K562 (cell line): ENCODE results near the gene NDUFAF3. TPM values are rescaled to one million over a fixed set of nuclear protein-coding genes. Genes with fewer than 3 reads are reported as not detected.
A peak's percentile ranks its signal among the peaks of the same experiment; 100 is the strongest.

Source experiments
- GABPA ChIP-seq: fragments of 200-800 bp; sonication (Bioruptor generic); conservative IDR thresholded peaks from 2 replicates; pipeline ENCODE4 v1.6.1; 2016; ENCODE audit warnings: low read depth, missing genetic modification characterization, missing compliant biosample characterization
- NCOR1 ChIP-seq: fragments of 450-650 bp; IDR thresholded peaks from 2 replicates; pipeline ENCODE4 v1.6.1; 2016; ENCODE audit warnings: mild to moderate bottlenecking, moderate library complexity
- SNIP1 ChIP-seq: fragments of 450-650 bp; IDR thresholded peaks from 2 replicates; pipeline ENCODE4 v1.7.1; 2017; ENCODE audit warnings: low read depth, mild to moderate bottlenecking
- ZBTB8A ChIP-seq: fragments of 450-650 bp; IDR thresholded peaks from 2 replicates; pipeline ENCODE4 v1.6.1; 2018; ENCODE audit warnings: mild to moderate bottlenecking, moderate library complexity; ENCODE audit not compliant: partially characterized antibody
- ZC3H8 ChIP-seq: fragments of 450-650 bp; IDR thresholded peaks from 2 replicates; pipeline ENCODE4 v1.6.1; 2017
- ZNF644 ChIP-seq: fragments of 200-800 bp; sonication (Bioruptor generic); IDR thresholded peaks from 2 replicates; pipeline ENCODE4 v1.6.1; 2016; ENCODE audit warnings: low read depth, missing genetic modification characterization, missing compliant biosample characterization
- ZNF655 ChIP-seq: fragments of 250-450 bp; sonication (Bioruptor Pico); IDR thresholded peaks from 2 replicates; pipeline ENCODE4 v1.5.0; 2021
- polyA plus RNA-seq, 8 experiments: library from polyadenylated mRNA; depleted of rRNA in 4 of 8; stranded (reverse) in 5 of 8; unstranded in 3 of 8; fragments of >200 nt; fragmentation: Nextera tagmentation in 2 of 8; fragmentation: Illumina TruSeq in 1 of 8; extraction: Ambion mirVana in 2 of 8; extraction: Trizol in 1 of 8; gene quantifications; 2 replicates each; pipeline versions ENCODE4 v1.2.1 to v1.2.3, GENCODE V29; 2011 to 2014; ENCODE audit warnings: inconsistent platforms in 1 of 8, missing spikeins in 1 of 8
- total RNA-seq, 7 experiments: library from RNA; depleted of rRNA in 6 of 7; stranded (reverse); fragments of >200 nt in 6 of 7; fragmentation: Illumina TruSeq in 2 of 7; extraction: Trizol in 2 of 7; gene quantifications; 2 replicates each; pipeline versions ENCODE4 v1.2.1 to v1.2.3, GENCODE V29; 2011 to 2021; ENCODE audit warnings: low replicate concordance in 1 of 7
- TF ChIP-seq, protein P1 (sequence below), 2 experiments: fragments of 450-650 bp; IDR thresholded peaks; 2 replicates each; pipeline ENCODE4 v1.6.1; 2018; ENCODE audit warnings: mild to moderate bottlenecking in 2 of 2, low read depth in 1 of 2; ENCODE audit not compliant: partially characterized antibody in 2 of 2
- TF ChIP-seq, protein P2 (sequence below): fragments of 450-650 bp; formaldehyde crosslinking; IDR thresholded peaks from 2 replicates; pipeline ENCODE4 v1.4.0; 2020; ENCODE audit warnings: mild to moderate bottlenecking
- TF ChIP-seq, protein P3 (sequence below): fragments of 250-450 bp; sonication (Bioruptor Pico); IDR thresholded peaks from 2 replicates; pipeline ENCODE4 v1.5.0; 2020; ENCODE audit warnings: mild to moderate bottlenecking, borderline replicate concordance
- TF ChIP-seq, protein P4 (sequence below): fragments of 450-650 bp; formaldehyde crosslinking; IDR thresholded peaks from 2 replicates; pipeline ENCODE4 v1.4.0; 2022; ENCODE audit warnings: missing genetic modification characterization
- TF ChIP-seq, protein P5 (sequence below): fragments of 200-800 bp; sonication (Bioruptor generic); IDR thresholded peaks from 2 replicates; pipeline ENCODE4 v1.6.1; 2017; ENCODE audit warnings: missing genetic modification characterization, missing compliant biosample characterization
- TF ChIP-seq, protein P6 (sequence below): IDR thresholded peaks from 2 replicates; pipeline ENCODE4 v1.6.1; 2011; ENCODE audit not compliant: insufficient read length; ENCODE audit errors: extremely low read depth

NDUFAF3 gene
- total and polyA plus RNA-seq, 9 of the 15 experiments (the other 6 are each of a cell fraction or from before 2014, with no cell fraction given) = 17.0 to 127 (median 36.3) TPM

DNA sequence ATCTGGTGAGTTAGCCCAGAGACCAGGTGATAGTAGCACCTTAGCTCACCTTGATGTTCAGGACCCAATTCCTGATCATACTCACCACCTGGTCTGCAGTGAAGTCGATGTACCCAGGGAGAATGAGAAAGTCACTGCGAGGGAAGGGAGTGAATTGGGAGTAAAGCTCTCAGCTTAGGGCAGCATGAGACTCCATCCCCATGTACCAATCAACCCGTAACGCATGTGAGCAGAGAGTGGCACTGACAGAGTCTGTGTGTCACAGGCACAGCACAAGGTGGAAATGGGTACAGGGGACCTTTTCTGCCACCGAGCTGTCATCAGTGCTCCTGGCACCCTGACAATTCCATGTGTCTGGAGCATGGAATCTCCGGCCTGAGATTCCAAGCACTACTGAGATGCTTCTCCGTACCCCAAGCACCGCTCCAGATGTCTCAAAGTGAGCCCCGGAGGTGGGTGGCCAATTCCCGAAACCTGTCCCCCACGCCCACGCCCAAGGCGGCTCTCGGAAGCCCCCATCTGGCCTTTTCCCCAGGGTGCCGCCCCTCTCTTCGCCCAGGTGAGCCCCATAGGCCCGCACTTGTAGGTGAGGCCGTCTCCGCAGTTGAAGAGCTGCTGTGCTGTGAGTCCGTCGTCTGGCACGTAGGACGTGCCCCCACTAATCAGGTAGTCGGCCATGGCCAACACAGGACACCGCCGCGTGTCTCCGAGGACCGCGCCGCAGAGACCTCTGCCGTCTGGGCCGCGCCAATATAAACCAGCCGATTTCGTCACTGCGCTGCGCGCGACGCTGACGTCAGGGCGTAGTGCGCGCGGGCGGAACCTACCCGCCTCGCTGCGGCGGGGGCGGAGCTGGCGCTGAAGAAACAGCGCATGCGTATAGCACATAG, 7.0 kb downstream of the NDUFAF3 start, which contains the start of gene IMPDH2 (continued):
- TF ChIP-seq, protein P1, sequence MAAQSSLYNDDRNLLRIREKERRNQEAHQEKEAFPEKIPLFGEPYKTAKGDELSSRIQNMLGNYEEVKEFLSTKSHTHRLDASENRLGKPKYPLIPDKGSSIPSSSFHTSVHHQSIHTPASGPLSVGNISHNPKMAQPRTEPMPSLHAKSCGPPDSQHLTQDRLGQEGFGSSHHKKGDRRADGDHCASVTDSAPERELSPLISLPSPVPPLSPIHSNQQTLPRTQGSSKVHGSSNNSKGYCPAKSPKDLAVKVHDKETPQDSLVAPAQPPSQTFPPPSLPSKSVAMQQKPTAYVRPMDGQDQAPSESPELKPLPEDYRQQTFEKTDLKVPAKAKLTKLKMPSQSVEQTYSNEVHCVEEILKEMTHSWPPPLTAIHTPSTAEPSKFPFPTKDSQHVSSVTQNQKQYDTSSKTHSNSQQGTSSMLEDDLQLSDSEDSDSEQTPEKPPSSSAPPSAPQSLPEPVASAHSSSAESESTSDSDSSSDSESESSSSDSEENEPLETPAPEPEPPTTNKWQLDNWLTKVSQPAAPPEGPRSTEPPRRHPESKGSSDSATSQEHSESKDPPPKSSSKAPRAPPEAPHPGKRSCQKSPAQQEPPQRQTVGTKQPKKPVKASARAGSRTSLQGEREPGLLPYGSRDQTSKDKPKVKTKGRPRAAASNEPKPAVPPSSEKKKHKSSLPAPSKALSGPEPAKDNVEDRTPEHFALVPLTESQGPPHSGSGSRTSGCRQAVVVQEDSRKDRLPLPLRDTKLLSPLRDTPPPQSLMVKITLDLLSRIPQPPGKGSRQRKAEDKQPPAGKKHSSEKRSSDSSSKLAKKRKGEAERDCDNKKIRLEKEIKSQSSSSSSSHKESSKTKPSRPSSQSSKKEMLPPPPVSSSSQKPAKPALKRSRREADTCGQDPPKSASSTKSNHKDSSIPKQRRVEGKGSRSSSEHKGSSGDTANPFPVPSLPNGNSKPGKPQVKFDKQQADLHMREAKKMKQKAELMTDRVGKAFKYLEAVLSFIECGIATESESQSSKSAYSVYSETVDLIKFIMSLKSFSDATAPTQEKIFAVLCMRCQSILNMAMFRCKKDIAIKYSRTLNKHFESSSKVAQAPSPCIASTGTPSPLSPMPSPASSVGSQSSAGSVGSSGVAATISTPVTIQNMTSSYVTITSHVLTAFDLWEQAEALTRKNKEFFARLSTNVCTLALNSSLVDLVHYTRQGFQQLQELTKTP (IDR thresholded peaks at IDR 0.05; ENCODE audit: low read depth in 1 of 2, partially characterized antibody in 2 of 2) = no peak
- TF ChIP-seq, protein P2, sequence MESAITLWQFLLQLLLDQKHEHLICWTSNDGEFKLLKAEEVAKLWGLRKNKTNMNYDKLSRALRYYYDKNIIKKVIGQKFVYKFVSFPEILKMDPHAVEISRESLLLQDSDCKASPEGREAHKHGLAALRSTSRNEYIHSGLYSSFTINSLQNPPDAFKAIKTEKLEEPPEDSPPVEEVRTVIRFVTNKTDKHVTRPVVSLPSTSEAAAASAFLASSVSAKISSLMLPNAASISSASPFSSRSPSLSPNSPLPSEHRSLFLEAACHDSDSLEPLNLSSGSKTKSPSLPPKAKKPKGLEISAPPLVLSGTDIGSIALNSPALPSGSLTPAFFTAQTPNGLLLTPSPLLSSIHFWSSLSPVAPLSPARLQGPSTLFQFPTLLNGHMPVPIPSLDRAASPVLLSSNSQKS = no peak
- TF ChIP-seq ZBTB8A (no peak), ZC3H8 (no peak), GABPA (no peak), NCOR1 (peak; percentile 35; the same call in 1 of the 2 replicates), SNIP1 (no peak), ZNF655 (CRISPR knock-in tag) (no peak), ZNF644 (tag) (no peak)
- TF ChIP-seq, protein P3, sequence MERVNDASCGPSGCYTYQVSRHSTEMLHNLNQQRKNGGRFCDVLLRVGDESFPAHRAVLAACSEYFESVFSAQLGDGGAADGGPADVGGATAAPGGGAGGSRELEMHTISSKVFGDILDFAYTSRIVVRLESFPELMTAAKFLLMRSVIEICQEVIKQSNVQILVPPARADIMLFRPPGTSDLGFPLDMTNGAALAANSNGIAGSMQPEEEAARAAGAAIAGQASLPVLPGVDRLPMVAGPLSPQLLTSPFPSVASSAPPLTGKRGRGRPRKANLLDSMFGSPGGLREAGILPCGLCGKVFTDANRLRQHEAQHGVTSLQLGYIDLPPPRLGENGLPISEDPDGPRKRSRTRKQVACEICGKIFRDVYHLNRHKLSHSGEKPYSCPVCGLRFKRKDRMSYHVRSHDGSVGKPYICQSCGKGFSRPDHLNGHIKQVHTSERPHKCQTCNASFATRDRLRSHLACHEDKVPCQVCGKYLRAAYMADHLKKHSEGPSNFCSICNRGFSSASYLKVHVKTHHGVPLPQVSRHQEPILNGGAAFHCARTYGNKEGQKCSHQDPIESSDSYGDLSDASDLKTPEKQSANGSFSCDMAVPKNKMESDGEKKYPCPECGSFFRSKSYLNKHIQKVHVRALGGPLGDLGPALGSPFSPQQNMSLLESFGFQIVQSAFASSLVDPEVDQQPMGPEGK = no peak
- TF ChIP-seq, protein P4, sequence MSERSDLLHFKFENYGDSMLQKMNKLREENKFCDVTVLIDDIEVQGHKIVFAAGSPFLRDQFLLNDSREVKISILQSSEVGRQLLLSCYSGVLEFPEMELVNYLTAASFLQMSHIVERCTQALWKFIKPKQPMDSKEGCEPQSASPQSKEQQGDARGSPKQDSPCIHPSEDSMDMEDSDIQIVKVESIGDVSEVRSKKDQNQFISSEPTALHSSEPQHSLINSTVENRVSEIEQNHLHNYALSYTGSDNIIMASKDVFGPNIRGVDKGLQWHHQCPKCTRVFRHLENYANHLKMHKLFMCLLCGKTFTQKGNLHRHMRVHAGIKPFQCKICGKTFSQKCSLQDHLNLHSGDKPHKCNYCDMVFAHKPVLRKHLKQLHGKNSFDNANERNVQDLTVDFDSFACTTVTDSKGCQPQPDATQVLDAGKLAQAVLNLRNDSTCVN (CRISPR knock-in tag) = 0 out of 2 replicates have a peak, but pooled peaks have one; percentile 9
- TF ChIP-seq, protein P5, sequence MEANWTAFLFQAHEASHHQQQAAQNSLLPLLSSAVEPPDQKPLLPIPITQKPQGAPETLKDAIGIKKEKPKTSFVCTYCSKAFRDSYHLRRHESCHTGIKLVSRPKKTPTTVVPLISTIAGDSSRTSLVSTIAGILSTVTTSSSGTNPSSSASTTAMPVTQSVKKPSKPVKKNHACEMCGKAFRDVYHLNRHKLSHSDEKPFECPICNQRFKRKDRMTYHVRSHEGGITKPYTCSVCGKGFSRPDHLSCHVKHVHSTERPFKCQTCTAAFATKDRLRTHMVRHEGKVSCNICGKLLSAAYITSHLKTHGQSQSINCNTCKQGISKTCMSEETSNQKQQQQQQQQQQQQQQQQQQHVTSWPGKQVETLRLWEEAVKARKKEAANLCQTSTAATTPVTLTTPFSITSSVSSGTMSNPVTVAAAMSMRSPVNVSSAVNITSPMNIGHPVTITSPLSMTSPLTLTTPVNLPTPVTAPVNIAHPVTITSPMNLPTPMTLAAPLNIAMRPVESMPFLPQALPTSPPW (CRISPR knock-in tag) = peak; percentile 37; the same call in 1 of the 2 replicates
- TF ChIP-seq, protein P6, sequence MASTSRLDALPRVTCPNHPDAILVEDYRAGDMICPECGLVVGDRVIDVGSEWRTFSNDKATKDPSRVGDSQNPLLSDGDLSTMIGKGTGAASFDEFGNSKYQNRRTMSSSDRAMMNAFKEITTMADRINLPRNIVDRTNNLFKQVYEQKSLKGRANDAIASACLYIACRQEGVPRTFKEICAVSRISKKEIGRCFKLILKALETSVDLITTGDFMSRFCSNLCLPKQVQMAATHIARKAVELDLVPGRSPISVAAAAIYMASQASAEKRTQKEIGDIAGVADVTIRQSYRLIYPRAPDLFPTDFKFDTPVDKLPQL = no peak
